Measurements from ENCODE around the gene GIGYF2. TPM values are rescaled to one million over a fixed set of nuclear protein-coding genes. Genes with fewer than 3 reads are reported as not detected.
"Not testable (repeated sequence)": the region's sequence is repeated elsewhere in the genome, so short reads cannot be mapped to it uniquely, and the experiment has no call there.

Gene GIGYF2
- total RNA-seq, 4 donors from 2014 or later, result 40.8 to 146 (median 76.0) TPM

DNA sequence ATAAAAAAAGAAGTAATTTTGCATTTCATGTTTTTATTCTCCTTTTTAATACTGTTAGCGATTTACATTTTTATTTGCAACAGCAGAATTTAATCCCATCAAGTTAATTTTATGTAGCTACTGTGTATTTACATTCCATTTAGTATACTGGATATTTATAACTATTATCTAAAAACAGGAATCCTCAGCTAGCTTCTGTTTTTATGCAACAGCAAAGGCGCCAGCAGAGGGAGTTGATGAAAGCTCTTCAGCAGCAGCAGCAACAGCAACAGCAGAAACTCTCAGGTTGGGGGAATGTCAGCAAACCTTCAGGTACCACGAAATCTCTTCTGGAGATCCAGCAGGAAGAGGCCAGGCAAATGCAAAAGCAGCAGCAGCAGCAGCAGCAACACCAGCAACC is 146.7 kb downstream of the GIGYF2 start:
- Histone ChIP-seq H3K9me3 (no peaks in the 10 kb centered on the region), H3K27me3 (no peaks in the 10 kb centered on the region), H3K4me3 (no peak overlapping the region), H3K4me1 (peaks cover 3 to 20% (median 12%) of the 10 kb centered on the region in 4 donors), H3K36me3 (peaks cover 0 to 66% (median 26%) of the 10 kb centered on the region in 4 donors), H3K27ac (no peak overlapping the region)
- in situ Hi-C loops (cut with MboI; ENCODE audit: low pct_ligation_motif_present in 1 of 4, low pct_unique_long_range_greater_than_20kb in 1 of 4, low sequenced_read_pairs in 3 of 4), result no loop called here
- WGBS, 2 donors (ENCODE audit: low coverage in 1 of 2), result 85 to 90% methylated on average over 2 to 3 of the region's 3 CpGs
- intact Hi-C loops (cut with DNase I; ENCODE audit: low total_unique reads), result no loop called here
- TF ChIP-seq POLR2AphosphoS5 (IDR thresholded peaks at IDR 0.05) (no peak), POLR2A (IDR thresholded peaks at IDR 0.05) (no peak), EP300 (IDR thresholded peaks at IDR 0.05; ENCODE audit: low read depth) (no peak)
- TF ChIP-seq, protein P1, sequence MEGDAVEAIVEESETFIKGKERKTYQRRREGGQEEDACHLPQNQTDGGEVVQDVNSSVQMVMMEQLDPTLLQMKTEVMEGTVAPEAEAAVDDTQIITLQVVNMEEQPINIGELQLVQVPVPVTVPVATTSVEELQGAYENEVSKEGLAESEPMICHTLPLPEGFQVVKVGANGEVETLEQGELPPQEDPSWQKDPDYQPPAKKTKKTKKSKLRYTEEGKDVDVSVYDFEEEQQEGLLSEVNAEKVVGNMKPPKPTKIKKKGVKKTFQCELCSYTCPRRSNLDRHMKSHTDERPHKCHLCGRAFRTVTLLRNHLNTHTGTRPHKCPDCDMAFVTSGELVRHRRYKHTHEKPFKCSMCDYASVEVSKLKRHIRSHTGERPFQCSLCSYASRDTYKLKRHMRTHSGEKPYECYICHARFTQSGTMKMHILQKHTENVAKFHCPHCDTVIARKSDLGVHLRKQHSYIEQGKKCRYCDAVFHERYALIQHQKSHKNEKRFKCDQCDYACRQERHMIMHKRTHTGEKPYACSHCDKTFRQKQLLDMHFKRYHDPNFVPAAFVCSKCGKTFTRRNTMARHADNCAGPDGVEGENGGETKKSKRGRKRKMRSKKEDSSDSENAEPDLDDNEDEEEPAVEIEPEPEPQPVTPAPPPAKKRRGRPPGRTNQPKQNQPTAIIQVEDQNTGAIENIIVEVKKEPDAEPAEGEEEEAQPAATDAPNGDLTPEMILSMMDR (IDR thresholded peaks at IDR 0.05), result no peak
- no peak for DNase-seq

DNA sequence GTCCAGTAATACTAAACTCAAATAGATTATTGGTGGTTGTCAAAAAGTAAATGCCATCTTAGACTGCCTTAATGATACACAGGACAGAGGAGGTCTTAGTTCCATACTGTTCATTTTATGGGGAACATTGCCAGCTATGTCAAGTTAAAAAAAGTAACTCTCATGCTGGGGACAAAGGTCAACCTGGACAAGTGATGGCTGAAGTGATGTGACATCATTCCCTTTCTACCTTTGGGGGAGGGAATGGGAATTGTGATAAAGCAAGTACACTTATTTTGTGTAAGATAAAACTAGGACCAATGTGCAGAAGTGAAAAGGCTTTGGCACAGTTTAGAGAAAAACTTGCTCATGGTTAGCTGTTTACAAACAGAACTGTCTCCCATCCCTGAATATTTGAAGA is 148.9 kb downstream of the GIGYF2 start:
- Histone ChIP-seq H3K27ac (no peak overlapping the region), H3K9me3 (no peaks in the 10 kb centered on the region), H3K4me3 (no peak overlapping the region), H3K27me3 (no peaks in the 10 kb centered on the region), H3K36me3 (peaks cover 0 to 69% (median 33%) of the 10 kb centered on the region in 4 donors), H3K4me1 (peaks cover 0 to 6% (median 0%) of the 10 kb centered on the region in 4 donors)
- intact Hi-C loops (cut with DNase I; ENCODE audit: low total_unique reads), result no loop called here
- in situ Hi-C loops (cut with MboI; ENCODE audit: low pct_ligation_motif_present in 1 of 4, low pct_unique_long_range_greater_than_20kb in 1 of 4, low sequenced_read_pairs in 3 of 4), result no loop called here
- DNase-seq, result no peak
- TF ChIP-seq POLR2A (IDR thresholded peaks at IDR 0.05) (no peak), POLR2AphosphoS5 (IDR thresholded peaks at IDR 0.05) (no peak), EP300 (IDR thresholded peaks at IDR 0.05; ENCODE audit: low read depth) (no peak)
- TF ChIP-seq, protein P1 (IDR thresholded peaks at IDR 0.05), result no peak

DNA sequence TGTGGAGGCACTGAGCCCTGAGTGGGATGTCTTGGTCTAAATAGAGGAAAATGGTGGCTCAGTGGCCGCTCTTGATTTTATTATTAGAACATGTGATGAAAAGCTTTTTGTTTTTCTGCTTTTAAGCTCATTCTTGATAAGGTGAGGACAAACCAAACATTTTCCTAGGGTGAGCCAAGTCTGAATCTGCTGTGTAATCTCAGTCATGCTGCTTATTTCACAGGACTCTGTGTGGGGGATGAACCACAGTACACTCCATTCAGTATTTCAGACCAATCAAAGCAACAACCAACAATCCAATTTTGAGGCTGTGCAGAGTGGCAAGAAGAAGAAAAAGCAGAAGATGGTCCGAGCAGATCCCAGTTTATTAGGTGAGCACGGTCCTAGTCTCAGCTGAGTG is 152.9 kb downstream of the GIGYF2 start:
- H3K36me3 ChIP-seq, result peaks cover 0 to 53% (median 26%) of the 10 kb centered on the region in 4 donors
- in situ Hi-C loops (cut with MboI; ENCODE audit: low pct_ligation_motif_present in 1 of 4, low pct_unique_long_range_greater_than_20kb in 1 of 4, low sequenced_read_pairs in 3 of 4), result loop anchor here (10.0 to 25.0 kb wide), 3 partner anchors 187 to 412 kb away; partner anchors contain the start of genes ATG16L1 (in 3 of the 4) and NEU2 (in 1 of the 4)

DNA sequence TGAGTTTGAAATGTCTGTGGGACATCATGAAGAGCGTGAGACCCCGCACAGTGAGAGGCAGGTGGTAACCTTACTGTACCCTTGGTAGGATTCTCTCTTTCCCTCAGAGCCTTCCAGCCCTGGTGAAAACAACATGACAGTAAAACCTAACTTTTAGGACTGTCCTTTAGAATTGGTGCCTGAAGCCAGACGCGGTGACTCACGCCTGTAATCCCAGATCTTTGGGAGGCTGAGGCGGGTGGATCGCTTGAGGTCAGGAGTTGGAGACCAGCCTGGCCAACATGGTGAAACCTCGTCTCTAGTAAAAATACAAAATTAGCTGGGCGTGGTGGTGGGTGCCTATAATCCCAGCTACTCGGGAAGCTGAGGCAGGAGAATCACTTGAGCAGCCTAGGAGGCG is 154.9 kb downstream of the GIGYF2 start:
- Histone ChIP-seq H3K36me3 (peaks cover 0 to 52% (median 24%) of the 10 kb centered on the region in 4 donors), H3K4me1 (peaks cover 0 to 24% (median 14%) of the 10 kb centered on the region in 4 donors)
- H3K4me3 ChIP-seq, H3K27me3 ChIP-seq, H3K9me3 ChIP-seq, DNase-seq, H3K27ac ChIP-seq: not testable (repeated sequence)
- in situ Hi-C loops (cut with MboI; ENCODE audit: low pct_ligation_motif_present in 1 of 4, low pct_unique_long_range_greater_than_20kb in 1 of 4, low sequenced_read_pairs in 3 of 4), result loop anchor here (10.0 to 25.0 kb wide), 3 partner anchors 185 to 410 kb away; partner anchors contain the start of genes ATG16L1 (in 3 of the 4) and NEU2 (in 1 of the 4)
- intact Hi-C loops (cut with DNase I; ENCODE audit: low total_unique reads), result loop anchor here (10.0 kb wide), 1 partner anchor 403 kb away; the partner anchor contains the start of gene ATG16L1
- WGBS, 2 donors (ENCODE audit: low coverage in 1 of 2), result 87 to 100% methylated on average over 5 to 11 of the region's 11 CpGs

More for the DNA sequence above, 152.9 kb downstream of the GIGYF2 start:
- H3K9me3 ChIP-seq, result no peaks in the 10 kb centered on the region
- intact Hi-C loops (cut with DNase I; ENCODE audit: low total_unique reads), result loop anchor here (10.0 kb wide), 1 partner anchor 405 kb away; the partner anchor contains the start of gene ATG16L1
- no peak overlapping the region for H3K4me3 ChIP-seq
- peaks cover 0 to 26% (median 13%) of the 10 kb centered on the region in 4 donors for H3K4me1 ChIP-seq
- H3K27me3 ChIP-seq, result no peaks in the 10 kb centered on the region
- DNase-seq, result no peak
- no peak for TF ChIP-seq POLR2A (IDR thresholded peaks at IDR 0.05)
- no peak for TF ChIP-seq EP300 (IDR thresholded peaks at IDR 0.05; ENCODE audit: low read depth)
- TF ChIP-seq POLR2AphosphoS5 (IDR thresholded peaks at IDR 0.05), result no peak
- TF ChIP-seq, protein P1 (IDR thresholded peaks at IDR 0.05), result no peak
- no peak overlapping the region for H3K27ac ChIP-seq
- WGBS, 2 donors (ENCODE audit: low coverage in 1 of 2), result 97 to 100% methylated on average over 3 of the region's 3 CpGs

All from transverse colon (tissue), 4 donors.